K562 (cell line): ENCODE results near the gene C10orf143. TPM values are rescaled to one million over a fixed set of nuclear protein-coding genes. Genes with fewer than 3 reads are reported as not detected.

Experiments
- E2F6 ChIP-seq, 2 experiments: IDR thresholded peaks; 2 replicates each; pipeline ENCODE4 v1.6.1; 2011; ENCODE audit warnings: borderline replicate concordance in 1 of 2, control low read depth in 1 of 2, low read depth in 1 of 2, low read length in 1 of 2, mild to moderate bottlenecking in 1 of 2, mixed read lengths in 1 of 2, moderate library complexity in 1 of 2; ENCODE audit not compliant: insufficient read depth in 1 of 2, insufficient read length in 1 of 2, poor library complexity in 1 of 2, severe bottlenecking in 1 of 2; ENCODE audit errors: extremely low read depth in 1 of 2
- ELF2 ChIP-seq: fragments of 250-450 bp; sonication (Bioruptor Pico); IDR thresholded peaks from 2 replicates; pipeline ENCODE4 v1.5.0; 2021; ENCODE audit warnings: mild to moderate bottlenecking
- POLR2A ChIP-seq: fragments of 450-650 bp; conservative IDR thresholded peaks from 2 replicates; pipeline ENCODE4 v1.6.1; 2016
- RBM34 ChIP-seq: fragments of 200-400 bp; formaldehyde crosslinking; IDR thresholded peaks from 2 replicates; pipeline ENCODE4 v1.6.1; 2018; ENCODE audit warnings: low read length, borderline replicate concordance; ENCODE audit not compliant: insufficient read depth
- SREBF2 ChIP-seq: sonication (generic); formaldehyde crosslinking; IDR thresholded peaks from 2 replicates; pipeline ENCODE4 v1.4.0; 2020; ENCODE audit warnings: mild to moderate bottlenecking, missing genetic modification reagents
- SUPT5H ChIP-seq: fragments of 450-650 bp; IDR thresholded peaks from 2 replicates; pipeline ENCODE4 v1.6.1; 2016
- YY1 ChIP-seq, 3 experiments: IDR thresholded peaks; 2 replicates each; pipeline ENCODE4 v1.6.1; 2011; ENCODE audit warnings: low read length in 2 of 3, mild to moderate bottlenecking in 2 of 3, moderate library complexity in 2 of 3, borderline replicate concordance in 1 of 3, control low read depth in 1 of 3, low read depth in 1 of 3; ENCODE audit not compliant: insufficient read depth in 3 of 3, insufficient replicate concordance in 2 of 3, control insufficient read depth in 1 of 3, insufficient read length in 1 of 3; ENCODE audit errors: extremely low read depth in 1 of 3
- ZBTB1 ChIP-seq: sonication (generic); formaldehyde crosslinking; IDR thresholded peaks from 2 replicates; pipeline ENCODE4 v1.8.1; 2023; ENCODE audit warnings: missing genetic modification reagents, low read depth, mild to moderate bottlenecking, borderline replicate concordance
- ZNF253 ChIP-seq: fragments of 250-450 bp; sonication (Bioruptor Pico); conservative IDR thresholded peaks from 2 replicates; pipeline ENCODE4 v1.6.1; 2021; ENCODE audit warnings: mild to moderate bottlenecking
- ZNF445 ChIP-seq: fragments of 250-450 bp; sonication (Bioruptor Pico); IDR thresholded peaks from 2 replicates; pipeline ENCODE4 v1.4.0; 2020; ENCODE audit warnings: low read depth, mild to moderate bottlenecking, moderate library complexity
- polyA plus RNA-seq, 8 experiments: library from polyadenylated mRNA; depleted of rRNA in 4 of 8; stranded (reverse) in 5 of 8; unstranded in 3 of 8; fragments of >200 nt; fragmentation: Nextera tagmentation in 2 of 8; fragmentation: Illumina TruSeq in 1 of 8; extraction: Ambion mirVana in 2 of 8; extraction: Trizol in 1 of 8; gene quantifications; 2 replicates each; pipeline versions ENCODE4 v1.2.1 to v1.2.3, GENCODE V29; 2011 to 2014; ENCODE audit warnings: inconsistent platforms in 1 of 8, missing spikeins in 1 of 8
- total RNA-seq, 7 experiments: library from RNA; depleted of rRNA in 6 of 7; stranded (reverse); fragments of >200 nt in 6 of 7; fragmentation: Illumina TruSeq in 2 of 7; extraction: Trizol in 2 of 7; gene quantifications; 2 replicates each; pipeline versions ENCODE4 v1.2.1 to v1.2.3, GENCODE V29; 2011 to 2021; ENCODE audit warnings: low replicate concordance in 1 of 7
- TF ChIP-seq, protein P1 (sequence below): sonication (generic); formaldehyde crosslinking; IDR thresholded peaks from 2 replicates; pipeline ENCODE4 v1.8.1; 2022; ENCODE audit warnings: missing genetic modification reagents
- TF ChIP-seq, protein P2 (sequence below), 2 experiments: fragments of 450-650 bp in 1 of 2; sonication (generic) in 1 of 2; formaldehyde crosslinking in 1 of 2; IDR thresholded peaks; 2 replicates each; pipeline versions ENCODE4 v1.7.1 to v1.9.0; 2016 to 2022; ENCODE audit warnings: inconsistent platforms in 1 of 2, mild to moderate bottlenecking in 1 of 2, missing genetic modification reagents in 1 of 2

Gene C10orf143
- total and polyA plus RNA-seq, 9 of the 15 experiments (the other 6 are each of a cell fraction or from before 2014, with no cell fraction given) = 0.07 to 0.42 (median 0.25) TPM; not detected in 2

- TF ChIP-seq ZNF445 (CRISPR knock-in tag) (no peak), POLR2A (peak; percentile 3), ZNF253 (no peak), E2F6 (IDR thresholded peaks at IDR 0.05; ENCODE audit: borderline replicate concordance in 1 of 2, extremely low read depth in 1 of 2, insufficient read depth in 1 of 2, insufficient read length in 1 of 2, low read depth in 1 of 2, low read length in 1 of 2, poor library complexity in 1 of 2, severe bottlenecking in 1 of 2) (peak; percentile 8 to 18), SUPT5H (peak; percentile 37), SREBF2 (CRISPR knock-in tag) (no peak), YY1 (IDR thresholded peaks at IDR 0.05; ENCODE audit: borderline replicate concordance in 1 of 3, control insufficient read depth in 1 of 3, extremely low read depth in 1 of 3, insufficient read depth in 3 of 3, insufficient read length in 1 of 3, insufficient replicate concordance in 2 of 3, low read depth in 1 of 3, low read length in 2 of 3) (no peak), ELF2 (CRISPR knock-in tag) (peak; percentile 86), ZBTB1 (CRISPR knock-in tag) (0 out of 2 replicates have a peak, but pooled peaks have one; percentile 28), RBM34 (no peak)
- TF ChIP-seq, protein P1, sequence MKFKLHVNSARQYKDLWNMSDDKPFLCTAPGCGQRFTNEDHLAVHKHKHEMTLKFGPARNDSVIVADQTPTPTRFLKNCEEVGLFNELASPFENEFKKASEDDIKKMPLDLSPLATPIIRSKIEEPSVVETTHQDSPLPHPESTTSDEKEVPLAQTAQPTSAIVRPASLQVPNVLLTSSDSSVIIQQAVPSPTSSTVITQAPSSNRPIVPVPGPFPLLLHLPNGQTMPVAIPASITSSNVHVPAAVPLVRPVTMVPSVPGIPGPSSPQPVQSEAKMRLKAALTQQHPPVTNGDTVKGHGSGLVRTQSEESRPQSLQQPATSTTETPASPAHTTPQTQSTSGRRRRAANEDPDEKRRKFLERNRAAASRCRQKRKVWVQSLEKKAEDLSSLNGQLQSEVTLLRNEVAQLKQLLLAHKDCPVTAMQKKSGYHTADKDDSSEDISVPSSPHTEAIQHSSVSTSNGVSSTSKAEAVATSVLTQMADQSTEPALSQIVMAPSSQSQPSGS = no peak
- TF ChIP-seq, protein P2, sequence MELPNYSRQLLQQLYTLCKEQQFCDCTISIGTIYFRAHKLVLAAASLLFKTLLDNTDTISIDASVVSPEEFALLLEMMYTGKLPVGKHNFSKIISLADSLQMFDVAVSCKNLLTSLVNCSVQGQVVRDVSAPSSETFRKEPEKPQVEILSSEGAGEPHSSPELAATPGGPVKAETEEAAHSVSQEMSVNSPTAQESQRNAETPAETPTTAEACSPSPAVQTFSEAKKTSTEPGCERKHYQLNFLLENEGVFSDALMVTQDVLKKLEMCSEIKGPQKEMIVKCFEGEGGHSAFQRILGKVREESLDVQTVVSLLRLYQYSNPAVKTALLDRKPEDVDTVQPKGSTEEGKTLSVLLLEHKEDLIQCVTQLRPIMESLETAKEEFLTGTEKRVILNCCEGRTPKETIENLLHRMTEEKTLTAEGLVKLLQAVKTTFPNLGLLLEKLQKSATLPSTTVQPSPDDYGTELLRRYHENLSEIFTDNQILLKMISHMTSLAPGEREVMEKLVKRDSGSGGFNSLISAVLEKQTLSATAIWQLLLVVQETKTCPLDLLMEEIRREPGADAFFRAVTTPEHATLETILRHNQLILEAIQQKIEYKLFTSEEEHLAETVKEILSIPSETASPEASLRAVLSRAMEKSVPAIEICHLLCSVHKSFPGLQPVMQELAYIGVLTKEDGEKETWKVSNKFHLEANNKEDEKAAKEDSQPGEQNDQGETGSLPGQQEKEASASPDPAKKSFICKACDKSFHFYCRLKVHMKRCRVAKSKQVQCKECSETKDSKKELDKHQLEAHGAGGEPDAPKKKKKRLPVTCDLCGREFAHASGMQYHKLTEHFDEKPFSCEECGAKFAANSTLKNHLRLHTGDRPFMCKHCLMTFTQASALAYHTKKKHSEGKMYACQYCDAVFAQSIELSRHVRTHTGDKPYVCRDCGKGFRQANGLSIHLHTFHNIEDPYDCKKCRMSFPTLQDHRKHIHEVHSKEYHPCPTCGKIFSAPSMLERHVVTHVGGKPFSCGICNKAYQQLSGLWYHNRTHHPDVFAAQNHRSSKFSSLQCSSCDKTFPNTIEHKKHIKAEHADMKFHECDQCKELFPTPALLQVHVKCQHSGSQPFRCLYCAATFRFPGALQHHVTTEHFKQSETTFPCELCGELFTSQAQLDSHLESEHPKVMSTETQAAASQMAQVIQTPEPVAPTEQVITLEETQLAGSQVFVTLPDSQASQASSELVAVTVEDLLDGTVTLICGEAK (IDR thresholded peaks at IDR 0.05) = peak; percentile 61; the same call in 1 of the 2 replicates
- TF ChIP-seq, protein P2 (CRISPR knock-in tag; IDR thresholded peaks at IDR 0.05) = no peak
These were observed 652 bp upstream of the C10orf143 start (continued) for GRCh38 chr10:130111113-130111851.
